Kidney (tissue), 14 donors: ENCODE data around the gene MEA1. TPM values are rescaled to one million over a fixed set of nuclear protein-coding genes. Genes with fewer than 3 reads are reported as not detected.

Source experiments
- DNase-seq, 5 donors: peaks; one replicate each; pipeline ENCODE4 v3.0.0-alpha.2; 2013 to 2020
- FAIRE-seq: peaks from 2 replicates; lab custom pipeline; 2012; peaks lifted over from hg19 to GRCh38; lab: Jason Lieb, UNC
- H3K27ac ChIP-seq, 2 donors: one replicate each; pipeline ENCODE4 v1.7.0; 2013; ENCODE audit warnings: low read depth in 2 of 2, low read length in 2 of 2, inconsistent platforms in 1 of 2
- H3K27me3 ChIP-seq: one replicate; pipeline ENCODE4 v1.7.1; 2013; ENCODE audit warnings: low read length, inconsistent platforms; ENCODE audit not compliant: control insufficient read depth, insufficient read depth
- H3K36me3 ChIP-seq, 3 donors: one replicate each; pipeline versions ENCODE4 v1.7.0 to v1.7.1; 2013; ENCODE audit warnings: low read length in 3 of 3, control low read depth in 1 of 3, inconsistent platforms in 1 of 3; ENCODE audit not compliant: insufficient read depth in 3 of 3, control insufficient read depth in 2 of 3
- H3K4me1 ChIP-seq, 3 donors: one replicate each; pipeline versions ENCODE4 v1.7.0 to v1.7.1; 2013; ENCODE audit warnings: low read length in 3 of 3, inconsistent platforms in 1 of 3, low read depth in 1 of 3; ENCODE audit not compliant: control insufficient read depth in 2 of 3, insufficient read depth in 2 of 3
- H3K4me3 ChIP-seq, 3 donors: one replicate each; pipeline versions ENCODE4 v1.7.0 to v1.8.1; 2013; ENCODE audit warnings: low read length in 3 of 3, control low read depth in 1 of 3, inconsistent platforms in 1 of 3
- H3K9ac ChIP-seq, 3 donors: one replicate each; pipeline versions ENCODE4 v1.7.0 to v1.7.1; 2013; ENCODE audit warnings: low read length in 3 of 3, control low read depth in 1 of 3, inconsistent platforms in 1 of 3
- H3K9me3 ChIP-seq, 3 donors: one replicate each; pipeline versions ENCODE4 v1.7.0 to v1.7.1; 2013; ENCODE audit warnings: low read length in 3 of 3, control low read depth in 1 of 3, inconsistent platforms in 1 of 3; ENCODE audit not compliant: control insufficient read depth in 2 of 3, insufficient read depth in 1 of 3
- intact Hi-C: fragments of 100-400 bp; cut with DNase I; formaldehyde crosslinking; loops from one replicate; pipeline ENCODE4 v1.11.1; 2022
- polyA plus RNA-seq: library from polyadenylated mRNA; stranded (reverse); fragments of 350-450 nt; fragmentation: Illumina TruSeq; extraction: RNeasy Lipid Tissue Mini Kit (QIAGEN cat#74804); gene quantifications from one replicate; pipeline ENCODE4 v1.2.3, GENCODE V29; 2014; ENCODE audit warnings: low read depth, low replicate concordance; ENCODE audit not compliant: insufficient read depth
- total RNA-seq: library from RNA; stranded (reverse); fragmentation: NEBNext Ultra II Directional; extraction: Animal tissue kit (Norgen Biotek cat#: 25700); gene quantifications from one replicate; pipeline ENCODE4 v1.2.1, GENCODE V29; 2021
- TF ChIP-seq, protein P1 (sequence below): IDR thresholded peaks from 3 replicates; pipeline ENCODE4 v1.5.1; 2012; ENCODE audit warnings: mild to moderate bottlenecking, moderate library complexity, borderline replicate concordance; ENCODE audit not compliant: insufficient read depth; ENCODE audit errors: extremely low read depth
- donor health status: control.
- donor health status: control.
- donor health status: control.
- donor health status: control.
- donor health status: control.
- donor health status: DM: yes; HTN: yes; CAD: no.
- donor health status: Normal renal cell carcinoma (clear cell type).

The MEA1 gene
- total and polyA plus RNA-seq, 2 donors from 2014 or later: 53.2 to 149 TPM

DNA sequence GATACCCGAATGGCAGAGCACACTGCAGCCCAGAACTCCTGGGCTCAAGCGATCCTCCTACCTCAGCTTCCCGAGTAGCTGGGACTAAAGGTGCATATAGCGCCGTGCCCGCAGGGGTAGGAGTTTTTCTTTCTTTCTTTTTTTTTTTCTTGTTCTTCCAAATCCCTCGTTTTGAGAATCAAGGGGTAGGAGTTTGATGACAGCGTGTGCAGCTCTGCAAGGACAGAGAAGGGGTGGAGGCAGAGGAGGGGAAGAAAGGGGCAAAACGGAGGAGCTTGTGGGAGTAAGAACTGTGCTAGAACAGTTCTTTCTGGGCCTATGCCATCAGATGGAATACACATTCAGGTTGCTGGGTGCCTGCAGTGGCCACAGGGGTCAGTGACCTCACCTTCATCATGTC, 23.0 kb upstream of the MEA1 start:
- no peak overlapping the region for H3K9ac ChIP-seq

DNA sequence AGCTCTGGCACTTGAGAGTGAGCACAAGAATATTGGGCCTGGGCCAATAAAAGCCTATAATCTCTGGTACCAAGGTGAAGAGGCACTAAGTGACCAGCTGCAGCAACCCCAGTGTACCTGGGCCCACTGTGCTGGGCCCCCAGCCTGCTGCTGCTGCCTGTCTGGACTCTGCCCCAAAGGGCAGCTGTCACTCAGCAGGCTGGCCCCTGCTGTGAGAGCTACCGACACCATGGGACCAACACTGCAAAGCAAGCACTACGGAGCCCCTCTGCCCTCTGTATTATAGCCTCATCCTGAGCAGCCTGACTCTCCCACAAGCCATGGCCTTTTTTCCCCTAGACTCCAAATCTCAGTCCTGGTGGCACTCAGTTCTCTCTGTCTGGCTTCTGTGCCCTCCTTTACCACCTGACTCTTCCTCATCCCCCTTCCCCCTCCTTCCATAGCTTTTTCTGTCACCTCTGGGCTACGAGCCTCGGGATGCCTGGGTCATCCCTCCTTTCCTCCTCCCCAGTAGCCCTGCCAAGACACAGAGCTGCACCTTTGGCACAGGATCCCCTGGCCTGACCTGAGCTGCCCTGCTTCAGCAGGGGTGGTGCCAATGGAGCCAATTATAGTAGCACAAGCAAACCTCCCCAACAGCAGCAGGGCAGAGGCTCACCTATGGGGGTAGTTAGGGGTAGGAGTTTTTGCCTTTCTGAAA, 21.9 kb upstream of the MEA1 start:
- no peak overlapping the region for H3K4me3 ChIP-seq
- no peak overlapping the region for H3K9ac ChIP-seq
- peaks cover 0 to 2% (median 0%) of the 10 kb centered on the region in 3 donors for H3K4me1 ChIP-seq
- intact Hi-C loops: no loop called here
- FAIRE-seq (no peak), DNase-seq (no peak)
- no peak overlapping the region for H3K27ac ChIP-seq
- TF ChIP-seq, protein P1, sequence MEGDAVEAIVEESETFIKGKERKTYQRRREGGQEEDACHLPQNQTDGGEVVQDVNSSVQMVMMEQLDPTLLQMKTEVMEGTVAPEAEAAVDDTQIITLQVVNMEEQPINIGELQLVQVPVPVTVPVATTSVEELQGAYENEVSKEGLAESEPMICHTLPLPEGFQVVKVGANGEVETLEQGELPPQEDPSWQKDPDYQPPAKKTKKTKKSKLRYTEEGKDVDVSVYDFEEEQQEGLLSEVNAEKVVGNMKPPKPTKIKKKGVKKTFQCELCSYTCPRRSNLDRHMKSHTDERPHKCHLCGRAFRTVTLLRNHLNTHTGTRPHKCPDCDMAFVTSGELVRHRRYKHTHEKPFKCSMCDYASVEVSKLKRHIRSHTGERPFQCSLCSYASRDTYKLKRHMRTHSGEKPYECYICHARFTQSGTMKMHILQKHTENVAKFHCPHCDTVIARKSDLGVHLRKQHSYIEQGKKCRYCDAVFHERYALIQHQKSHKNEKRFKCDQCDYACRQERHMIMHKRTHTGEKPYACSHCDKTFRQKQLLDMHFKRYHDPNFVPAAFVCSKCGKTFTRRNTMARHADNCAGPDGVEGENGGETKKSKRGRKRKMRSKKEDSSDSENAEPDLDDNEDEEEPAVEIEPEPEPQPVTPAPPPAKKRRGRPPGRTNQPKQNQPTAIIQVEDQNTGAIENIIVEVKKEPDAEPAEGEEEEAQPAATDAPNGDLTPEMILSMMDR: no peak
- H3K9me3 ChIP-seq: no peaks in the 10 kb centered on the region
- peaks cover 9 to 31% (median 21%) of the 10 kb centered on the region in 3 donors for H3K36me3 ChIP-seq
- H3K27me3 ChIP-seq: no peaks in the 10 kb centered on the region

More for the DNA sequence above, 23.0 kb upstream of the MEA1 start:
- Histone ChIP-seq H3K9me3 (no peaks in the 10 kb centered on the region), H3K27me3 (no peaks in the 10 kb centered on the region), H3K4me1 (peaks cover 0 to 2% (median 0%) of the 10 kb centered on the region in 3 donors), H3K36me3 (peaks cover 9 to 33% (median 24%) of the 10 kb centered on the region in 3 donors), H3K27ac (no peak overlapping the region), H3K4me3 (no peak overlapping the region)
- no peak for DNase-seq
- FAIRE-seq: no peak
- intact Hi-C loops: no loop called here
- TF ChIP-seq, protein P1: no peak

DNA sequence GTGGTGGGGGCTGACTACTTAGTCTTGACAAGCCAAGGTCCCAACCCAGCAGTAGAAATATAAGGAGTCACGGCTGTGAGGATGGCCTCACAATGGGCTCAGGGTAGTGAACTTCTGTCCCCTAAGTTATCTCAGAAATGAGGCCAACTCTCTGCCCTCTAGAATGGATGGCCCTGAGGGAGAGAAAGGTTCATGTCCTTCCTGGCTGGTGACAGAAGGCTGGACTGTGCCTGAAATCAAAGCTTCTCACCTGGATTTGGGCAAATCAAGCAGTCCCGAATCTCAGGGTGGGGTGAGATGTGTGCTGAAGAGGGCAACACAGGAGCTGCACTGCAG, 20.4 kb upstream of the MEA1 start:
- FAIRE-seq (no peak), DNase-seq (no peak)
- peaks cover 9 to 25% (median 25%) of the 10 kb centered on the region in 3 donors for H3K36me3 ChIP-seq
- no peaks in the 10 kb centered on the region for H3K9me3 ChIP-seq
- intact Hi-C loops: no loop called here
- H3K27me3 ChIP-seq: no peaks in the 10 kb centered on the region
- TF ChIP-seq, protein P1: no peak
- no peak overlapping the region for H3K9ac ChIP-seq
- no peak overlapping the region for H3K4me3 ChIP-seq
- H3K27ac ChIP-seq: no peak overlapping the region
- H3K4me1 ChIP-seq: peaks cover 0 to 2% (median 0%) of the 10 kb centered on the region in 3 donors
